HUES48 (cell line): Measurements from ENCODE around the gene CDON.

Experiments used
- H3K27ac ChIP-seq: one replicate; pipeline ENCODE4 v1.7.0; 2013; ENCODE audit warnings: low read depth, low read length, inconsistent platforms
- H3K27me3 ChIP-seq: 2 replicates; pipeline ENCODE4 v1.6.1; 2013; ENCODE audit warnings: mild to moderate bottlenecking, low read length; ENCODE audit not compliant: control insufficient read depth, insufficient read depth
- H3K36me3 ChIP-seq: 2 replicates; pipeline ENCODE4 v1.6.1; 2013; ENCODE audit warnings: low read length; ENCODE audit not compliant: control insufficient read depth, insufficient read depth
- H3K4me1 ChIP-seq: 2 replicates; pipeline ENCODE4 v1.6.1; 2013; ENCODE audit warnings: mild to moderate bottlenecking, low read length; ENCODE audit not compliant: control insufficient read depth, insufficient read depth
- H3K4me3 ChIP-seq: 2 replicates; pipeline ENCODE4 v1.5.1; 2013; ENCODE audit warnings: mild to moderate bottlenecking, low read depth, low read length
- H3K9ac ChIP-seq: 2 replicates; pipeline ENCODE4 v1.6.1; 2013; ENCODE audit warnings: mild to moderate bottlenecking, low read depth, low read length, moderate library complexity
- H3K9me3 ChIP-seq: 2 replicates; pipeline ENCODE4 v1.6.1; 2013; ENCODE audit warnings: low read length; ENCODE audit not compliant: control insufficient read depth, insufficient read depth

Gene CDON

DNA sequence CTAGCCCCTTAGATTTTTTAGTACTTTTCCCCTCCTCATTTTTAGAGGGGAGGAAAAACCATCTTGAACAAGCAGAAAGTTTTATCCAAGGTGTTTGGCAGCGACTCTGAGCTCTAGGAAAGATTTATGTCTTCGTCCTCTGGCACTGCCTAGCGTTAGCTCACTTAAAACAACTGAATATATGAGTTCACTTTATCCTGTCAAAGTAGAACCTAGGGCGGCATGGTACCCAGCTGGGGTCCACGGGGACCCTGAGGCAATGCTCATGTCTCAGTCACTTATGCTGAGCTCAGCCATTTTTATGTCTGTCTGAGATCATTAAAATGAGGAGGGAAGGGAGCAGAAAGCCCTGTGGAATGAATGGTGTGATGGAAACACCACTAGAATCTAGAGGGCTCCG is 131.0 kb downstream of the CDON start:
- Histone ChIP-seq H3K4me3 (no peak overlapping the region), H3K36me3 (no peaks in the 10 kb centered on the region), H3K27ac (no peak overlapping the region), H3K9ac (no peak overlapping the region), H3K4me1 (peaks cover 22% of the 10 kb centered on the region), H3K27me3 (no peaks in the 10 kb centered on the region), H3K9me3 (no peaks in the 10 kb centered on the region)

GRCh38 chr11:125931116-125931515 is 131.6 kb downstream of the CDON start:
- no peak overlapping the region for H3K9ac ChIP-seq
- no peaks in the 10 kb centered on the region for H3K27me3 ChIP-seq
- H3K9me3 ChIP-seq, result no peaks in the 10 kb centered on the region
- H3K27ac ChIP-seq, result no peak overlapping the region
- H3K36me3 ChIP-seq, result no peaks in the 10 kb centered on the region
- H3K4me1 ChIP-seq, result peaks cover 22% of the 10 kb centered on the region
- H3K4me3 ChIP-seq, result no peak overlapping the region

- Histone ChIP-seq H3K9ac (no peak overlapping the region), H3K4me1 (peaks cover 24% of the 10 kb centered on the region), H3K27me3 (no peaks in the 10 kb centered on the region), H3K9me3 (no peaks in the 10 kb centered on the region), H3K27ac (no peak overlapping the region), H3K36me3 (no peaks in the 10 kb centered on the region), H3K4me3 (no peak overlapping the region)
These were observed 132.6 kb downstream of the CDON start for GRCh38 chr11:125930076-125930450.

DNA sequence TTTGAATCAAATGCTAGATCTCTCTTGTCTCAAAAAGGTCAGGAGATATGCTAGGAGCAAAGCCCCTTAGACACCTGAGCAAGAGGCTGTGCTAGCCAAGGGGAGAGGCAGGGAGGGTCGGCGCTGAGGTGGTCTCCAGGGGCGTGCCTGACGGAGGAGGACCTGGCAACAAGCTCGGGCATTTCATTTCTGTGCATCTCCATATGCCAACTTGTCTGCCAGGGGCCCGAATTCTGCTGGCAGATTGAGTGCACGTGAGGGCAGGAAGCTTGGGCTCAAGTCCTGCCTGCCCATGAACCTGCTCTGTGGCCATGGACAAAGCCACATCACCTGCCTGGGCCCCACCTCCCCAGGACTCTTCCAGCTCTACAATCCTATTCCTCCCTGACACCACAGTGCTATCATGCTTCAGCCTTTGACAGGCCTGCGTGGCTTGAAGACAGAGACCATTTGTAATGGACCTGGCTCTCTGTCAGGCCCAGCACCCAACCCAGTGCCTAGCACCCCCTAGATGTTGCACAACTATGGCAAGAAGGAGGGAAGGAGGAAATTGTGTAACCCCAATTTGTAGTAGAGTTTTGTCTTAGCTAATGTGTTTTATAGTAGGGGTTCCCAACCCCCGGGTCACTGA is 133.1 kb downstream of the CDON start:
- H3K9ac ChIP-seq, result no peak overlapping the region
- no peak overlapping the region for H3K4me3 ChIP-seq
- no peaks in the 10 kb centered on the region for H3K27me3 ChIP-seq
- H3K4me1 ChIP-seq, result peaks cover 24% of the 10 kb centered on the region
- no peaks in the 10 kb centered on the region for H3K9me3 ChIP-seq
- H3K36me3 ChIP-seq, result no peaks in the 10 kb centered on the region
- no peak overlapping the region for H3K27ac ChIP-seq

GRCh38 chr11:125926682-125927081 is 136.0 kb downstream of the CDON start:
- Histone ChIP-seq H3K9me3 (no peaks in the 10 kb centered on the region), H3K27me3 (no peaks in the 10 kb centered on the region), H3K36me3 (no peaks in the 10 kb centered on the region), H3K4me3 (no peak overlapping the region), H3K27ac (no peak overlapping the region), H3K9ac (no peak overlapping the region), H3K4me1 (peaks cover 2% of the 10 kb centered on the region; the same call in 1 of the 2 replicates)

GRCh38 chr11:125925804-125926203 is 136.9 kb downstream of the CDON start:
- Histone ChIP-seq H3K36me3 (no peaks in the 10 kb centered on the region), H3K9me3 (no peaks in the 10 kb centered on the region), H3K4me3 (no peak overlapping the region), H3K27me3 (no peaks in the 10 kb centered on the region), H3K27ac (no peak overlapping the region), H3K9ac (no peak overlapping the region), H3K4me1 (peaks cover 2% of the 10 kb centered on the region; the same call in 1 of the 2 replicates)

GRCh38 chr11:125925247-125925740 is 137.4 kb downstream of the CDON start:
- H3K4me3 ChIP-seq, result no peak overlapping the region
- no peaks in the 10 kb centered on the region for H3K36me3 ChIP-seq
- no peaks in the 10 kb centered on the region for H3K9me3 ChIP-seq
- no peaks in the 10 kb centered on the region for H3K27me3 ChIP-seq
- H3K27ac ChIP-seq, result no peak overlapping the region
- no peak overlapping the region for H3K9ac ChIP-seq
- H3K4me1 ChIP-seq, result peaks cover 2% of the 10 kb centered on the region; the same call in 1 of the 2 replicates

- Histone ChIP-seq H3K4me1 (peaks cover 2% of the 10 kb centered on the region; the same call in 1 of the 2 replicates), H3K27me3 (no peaks in the 10 kb centered on the region), H3K9me3 (no peaks in the 10 kb centered on the region), H3K4me3 (no peak overlapping the region), H3K36me3 (no peaks in the 10 kb centered on the region), H3K9ac (no peak overlapping the region), H3K27ac (no peak overlapping the region)
These were observed 138.2 kb downstream of the CDON start for GRCh38 chr11:125924384-125925007.

DNA sequence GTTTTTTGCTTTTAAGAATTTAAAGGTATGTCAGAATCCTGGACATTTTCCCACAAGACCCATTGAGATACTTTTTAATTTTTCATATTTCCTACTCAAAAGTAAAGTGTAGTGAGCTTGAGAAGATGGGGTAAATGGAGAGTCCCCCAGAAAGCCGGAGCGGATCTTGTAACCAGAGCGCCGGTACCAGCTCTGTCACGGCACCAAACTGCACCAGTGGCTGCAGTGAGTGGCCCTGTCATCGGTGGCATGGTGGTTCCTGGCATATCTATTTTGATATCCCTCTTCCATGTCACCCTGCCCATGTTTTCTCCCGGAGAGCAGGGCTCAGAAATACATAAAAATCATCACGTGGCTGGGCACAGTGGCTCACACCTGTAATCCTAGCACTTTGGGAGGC is 139.0 kb downstream of the CDON start:
- Histone ChIP-seq H3K9ac (no peak overlapping the region), H3K4me1 (peaks cover 2% of the 10 kb centered on the region; the same call in 1 of the 2 replicates), H3K4me3 (no peak overlapping the region), H3K9me3 (no peaks in the 10 kb centered on the region), H3K36me3 (no peaks in the 10 kb centered on the region), H3K27me3 (no peaks in the 10 kb centered on the region), H3K27ac (no peak overlapping the region)

DNA sequence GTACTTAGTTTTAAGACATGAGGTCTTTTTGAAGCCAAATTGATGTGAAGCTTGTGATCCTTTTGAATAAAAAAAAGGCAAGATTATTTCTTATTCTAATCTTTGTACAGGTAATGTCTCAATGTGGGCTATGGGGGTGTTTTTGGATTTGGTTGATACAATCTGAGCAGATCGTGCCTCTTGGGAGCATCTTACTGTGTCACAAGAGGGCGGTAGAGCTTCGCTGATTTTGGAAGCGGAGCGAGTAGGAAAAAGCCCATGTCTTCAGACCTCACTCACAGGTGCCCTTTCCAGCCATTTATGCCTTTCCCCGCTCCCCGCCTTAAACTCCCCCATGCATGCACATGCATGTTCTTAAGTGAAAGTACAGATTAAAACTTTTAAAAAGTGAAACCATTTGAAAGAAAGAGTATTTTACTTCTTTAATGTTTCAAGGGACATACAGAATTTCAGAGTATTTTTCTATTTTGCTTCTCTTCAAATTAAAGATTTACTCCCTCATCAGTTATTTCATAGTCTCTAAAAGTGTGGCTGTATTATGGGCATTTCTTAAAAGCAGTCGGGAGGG is 139.6 kb downstream of the CDON start:
- H3K27ac ChIP-seq, result no peak overlapping the region
- H3K4me3 ChIP-seq, result no peak overlapping the region
- no peaks in the 10 kb centered on the region for H3K27me3 ChIP-seq
- no peaks in the 10 kb centered on the region for H3K9me3 ChIP-seq
- no peaks in the 10 kb centered on the region for H3K36me3 ChIP-seq
- no peak overlapping the region for H3K9ac ChIP-seq
- peaks cover 2% of the 10 kb centered on the region; the same call in 1 of the 2 replicates for H3K4me1 ChIP-seq

- Histone ChIP-seq H3K9me3 (no peaks in the 10 kb centered on the region), H3K36me3 (no peaks in the 10 kb centered on the region), H3K9ac (no peak overlapping the region), H3K4me1 (peaks cover 2% of the 10 kb centered on the region; the same call in 1 of the 2 replicates), H3K4me3 (no peak overlapping the region), H3K27ac (no peak overlapping the region), H3K27me3 (no peaks in the 10 kb centered on the region)
These were observed 140.5 kb downstream of the CDON start for GRCh38 chr11:125922156-125922555.
